ENCODE results near the gene RAPH1.

The RAPH1 gene, protein sequence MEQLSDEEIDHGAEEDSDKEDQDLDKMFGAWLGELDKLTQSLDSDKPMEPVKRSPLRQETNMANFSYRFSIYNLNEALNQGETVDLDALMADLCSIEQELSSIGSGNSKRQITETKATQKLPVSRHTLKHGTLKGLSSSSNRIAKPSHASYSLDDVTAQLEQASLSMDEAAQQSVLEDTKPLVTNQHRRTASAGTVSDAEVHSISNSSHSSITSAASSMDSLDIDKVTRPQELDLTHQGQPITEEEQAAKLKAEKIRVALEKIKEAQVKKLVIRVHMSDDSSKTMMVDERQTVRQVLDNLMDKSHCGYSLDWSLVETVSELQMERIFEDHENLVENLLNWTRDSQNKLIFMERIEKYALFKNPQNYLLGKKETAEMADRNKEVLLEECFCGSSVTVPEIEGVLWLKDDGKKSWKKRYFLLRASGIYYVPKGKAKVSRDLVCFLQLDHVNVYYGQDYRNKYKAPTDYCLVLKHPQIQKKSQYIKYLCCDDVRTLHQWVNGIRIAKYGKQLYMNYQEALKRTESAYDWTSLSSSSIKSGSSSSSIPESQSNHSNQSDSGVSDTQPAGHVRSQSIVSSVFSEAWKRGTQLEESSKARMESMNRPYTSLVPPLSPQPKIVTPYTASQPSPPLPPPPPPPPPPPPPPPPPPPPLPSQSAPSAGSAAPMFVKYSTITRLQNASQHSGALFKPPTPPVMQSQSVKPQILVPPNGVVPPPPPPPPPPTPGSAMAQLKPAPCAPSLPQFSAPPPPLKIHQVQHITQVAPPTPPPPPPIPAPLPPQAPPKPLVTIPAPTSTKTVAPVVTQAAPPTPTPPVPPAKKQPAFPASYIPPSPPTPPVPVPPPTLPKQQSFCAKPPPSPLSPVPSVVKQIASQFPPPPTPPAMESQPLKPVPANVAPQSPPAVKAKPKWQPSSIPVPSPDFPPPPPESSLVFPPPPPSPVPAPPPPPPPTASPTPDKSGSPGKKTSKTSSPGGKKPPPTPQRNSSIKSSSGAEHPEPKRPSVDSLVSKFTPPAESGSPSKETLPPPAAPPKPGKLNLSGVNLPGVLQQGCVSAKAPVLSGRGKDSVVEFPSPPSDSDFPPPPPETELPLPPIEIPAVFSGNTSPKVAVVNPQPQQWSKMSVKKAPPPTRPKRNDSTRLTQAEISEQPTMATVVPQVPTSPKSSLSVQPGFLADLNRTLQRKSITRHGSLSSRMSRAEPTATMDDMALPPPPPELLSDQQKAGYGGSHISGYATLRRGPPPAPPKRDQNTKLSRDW

GRCh38 chr2:203535078-203535783, at the start of gene RAPH1:
Gene RAPH1 (minus strand): TSS chr2:203535301. CDS start chr2:203495353, 39,948 bp downstream.
- no peak for DNase-seq

DNA sequence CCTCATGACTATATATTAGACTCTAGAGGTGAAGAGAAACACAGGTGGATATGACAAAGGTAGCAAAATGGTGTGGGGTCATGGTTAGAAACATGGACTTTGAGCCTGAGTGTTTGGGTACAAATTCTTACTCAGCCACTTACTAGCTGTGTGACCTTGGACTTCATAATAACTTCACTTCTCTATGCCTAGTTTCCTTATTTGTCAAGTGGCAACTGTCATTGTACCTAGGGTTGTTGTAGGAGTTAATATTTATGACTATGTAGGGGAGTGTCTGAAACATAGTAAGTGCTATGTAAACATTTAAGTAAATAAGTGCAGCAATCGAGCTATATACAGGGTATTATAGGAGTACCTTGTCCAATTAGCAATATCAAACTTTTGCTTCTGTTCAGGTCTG, 49.7 kb upstream of the RAPH1 start:
- DNase-seq, result no peak

GRCh38 chr2:203583701-203584100, 48.6 kb upstream of the RAPH1 start:
- DNase-seq, result no peak

GRCh38 chr2:203583084-203583695, 48.1 kb upstream of the RAPH1 start:
- no peak for DNase-seq

GRCh38 chr2:203582468-203582867, 47.4 kb upstream of the RAPH1 start:
- DNase-seq, result no peak

- no peak for DNase-seq
These were observed 45.7 kb upstream of the RAPH1 start for GRCh38 chr2:203580844-203581243.

- no peak for DNase-seq
These were observed 44.6 kb upstream of the RAPH1 start for GRCh38 chr2:203579730-203580129.

- DNase-seq, result no peak
These were observed 43.9 kb upstream of the RAPH1 start for GRCh38 chr2:203578759-203579643.

GRCh38 chr2:203574824-203575223, 39.7 kb upstream of the RAPH1 start:
- DNase-seq, result no peak

DNA sequence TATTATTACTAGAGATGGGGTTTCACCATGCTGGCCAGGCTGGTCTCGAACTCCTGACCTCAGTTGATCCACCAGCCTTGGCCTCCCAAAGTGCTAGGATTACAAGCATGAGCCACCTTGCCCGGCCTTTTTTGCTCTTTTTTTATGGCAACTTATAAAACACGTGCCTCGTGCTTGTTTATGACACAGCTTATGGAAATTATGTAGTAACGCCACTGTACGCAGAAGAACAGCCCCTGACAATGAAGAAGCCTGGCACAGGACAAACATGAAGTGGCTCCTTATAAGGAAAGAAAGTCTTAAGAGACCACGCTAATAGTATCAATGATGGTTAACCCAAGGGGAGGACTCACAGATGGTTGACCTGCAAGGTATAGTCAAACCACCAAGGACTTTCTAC, 37.2 kb upstream of the RAPH1 start:
- no peak for DNase-seq

- DNase-seq, result no peak
These were observed 34.7 kb upstream of the RAPH1 start for GRCh38 chr2:203569677-203570316.

DNA sequence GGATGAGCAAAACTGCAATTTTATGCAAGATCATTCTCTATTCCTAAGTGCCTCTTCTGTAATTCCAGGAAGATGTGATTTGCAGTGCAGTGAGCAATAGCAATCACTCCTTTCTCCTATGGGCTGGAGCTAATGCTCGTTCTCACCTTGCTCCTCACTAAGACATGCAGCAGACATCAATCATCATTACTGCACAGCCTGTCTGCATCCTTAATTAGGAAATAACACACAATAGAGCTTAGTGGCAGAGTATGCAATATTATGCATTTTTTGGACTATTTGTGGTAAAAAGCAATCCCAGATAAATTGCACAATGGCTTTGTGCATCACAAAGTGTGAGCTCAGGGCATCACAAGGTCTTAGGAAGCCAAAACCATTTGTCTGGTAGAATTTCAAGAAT, 32.6 kb upstream of the RAPH1 start:
- DNase-seq, result no peak

- DNase-seq, result no peak
These were observed 31.1 kb upstream of the RAPH1 start for GRCh38 chr2:203566161-203566560.

- no peak for DNase-seq
These were observed 30.0 kb upstream of the RAPH1 start for GRCh38 chr2:203565076-203565475.

DNA sequence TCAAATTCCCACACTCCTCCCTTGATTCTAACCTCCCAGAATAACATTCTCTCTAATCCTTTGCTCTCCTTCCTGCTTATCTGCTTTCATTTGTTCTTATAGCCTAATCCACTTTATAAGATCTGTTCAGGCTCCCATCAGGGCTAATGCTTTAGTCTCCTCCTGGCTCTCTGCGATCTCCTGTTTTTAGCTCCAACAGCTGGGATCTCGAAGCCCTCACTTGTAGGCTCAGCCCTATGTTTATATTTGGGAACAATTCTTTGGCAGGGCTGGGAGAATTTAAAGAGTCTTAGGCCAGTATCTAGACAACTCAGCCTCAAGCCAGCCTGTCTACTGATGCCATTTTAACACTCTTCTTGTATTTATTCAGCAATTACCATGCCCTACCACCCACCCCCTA, 27.2 kb upstream of the RAPH1 start:
- no peak for DNase-seq

- DNase-seq, result no peak
These were observed 24.5 kb upstream of the RAPH1 start for GRCh38 chr2:203559641-203560040.

- DNase-seq, result no peak
These were observed 18.7 kb upstream of the RAPH1 start for GRCh38 chr2:203553784-203554183.

GRCh38 chr2:203551778-203552177, 16.7 kb upstream of the RAPH1 start:
- no peak for DNase-seq

DNA sequence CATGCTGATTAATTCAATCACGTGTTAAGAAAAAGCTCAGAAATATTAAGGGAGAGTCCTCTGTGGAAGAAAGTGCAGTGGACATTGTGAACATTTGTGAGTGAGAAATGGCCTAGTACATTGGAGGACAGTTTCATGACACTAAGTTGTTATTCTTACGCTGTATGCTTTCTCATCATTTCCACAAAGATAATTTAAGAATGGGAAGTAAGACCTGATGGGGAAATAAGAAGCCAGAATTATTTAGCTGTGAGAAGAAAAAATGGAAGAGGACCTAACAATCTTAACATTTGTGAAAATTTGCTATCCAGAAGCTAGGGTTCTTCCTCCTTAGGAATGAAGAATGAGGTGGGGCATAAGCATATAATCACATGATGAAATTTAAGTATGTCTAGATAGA, 15.2 kb upstream of the RAPH1 start:
- DNase-seq, result no peak

- no peak for DNase-seq
These were observed 14.3 kb upstream of the RAPH1 start for GRCh38 chr2:203549406-203549805.

DNA sequence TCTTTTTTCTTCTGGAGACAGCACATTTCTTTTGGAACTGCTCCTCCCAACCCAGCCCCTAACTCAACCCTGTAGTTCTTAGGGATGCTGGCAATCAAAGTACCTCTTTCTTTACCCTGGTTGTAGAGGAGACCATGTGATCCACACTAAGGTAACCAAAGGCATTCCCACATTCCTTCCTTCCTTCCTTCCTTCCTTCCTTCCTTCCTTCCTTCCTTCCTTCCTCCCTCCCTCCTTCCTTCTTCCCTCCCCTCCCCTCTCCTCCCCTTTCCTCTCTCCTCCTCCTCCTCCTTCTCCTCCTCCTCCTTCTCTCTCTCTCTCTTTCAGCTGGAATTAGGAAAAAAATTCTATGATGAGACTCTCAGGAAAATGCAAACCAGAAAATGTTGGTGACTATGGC, 13.8 kb upstream of the RAPH1 start:
- DNase-seq, result no peak

Data from AML-193 (cell line).